GM19023 (cell line): ENCODE results near the gene FGF22.

ENCODE experiments used
- ATAC-seq: cut with Tn5 transposase; IDR thresholded peaks from one replicate; pipeline ENCODE4 v1.9.1; 2021; ENCODE audit warnings: mild to moderate bottlenecking, moderate library complexity; ENCODE audit not compliant: unreplicated experiment

Gene FGF22

DNA sequence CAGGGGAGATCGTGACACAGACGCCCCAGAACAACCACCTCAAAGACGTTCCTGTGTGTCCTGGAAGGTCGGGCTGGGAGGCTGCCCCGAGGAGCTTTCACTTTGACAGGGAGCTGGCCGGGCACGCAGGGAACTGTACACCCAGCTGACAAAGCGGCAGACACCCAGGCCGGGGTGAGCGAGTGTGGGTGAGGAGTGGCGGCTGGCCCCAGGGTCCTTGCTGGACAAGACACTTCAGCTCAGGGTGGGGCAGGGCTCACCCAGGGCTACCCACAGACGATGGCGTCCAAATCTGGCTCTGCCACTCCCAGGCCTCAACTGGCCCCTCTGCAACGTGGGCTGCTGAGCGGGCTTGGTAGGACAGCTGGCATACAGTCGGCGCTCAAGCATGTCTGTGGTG, 2.0 kb downstream of the FGF22 start:
- ATAC-seq = no peak

DNA sequence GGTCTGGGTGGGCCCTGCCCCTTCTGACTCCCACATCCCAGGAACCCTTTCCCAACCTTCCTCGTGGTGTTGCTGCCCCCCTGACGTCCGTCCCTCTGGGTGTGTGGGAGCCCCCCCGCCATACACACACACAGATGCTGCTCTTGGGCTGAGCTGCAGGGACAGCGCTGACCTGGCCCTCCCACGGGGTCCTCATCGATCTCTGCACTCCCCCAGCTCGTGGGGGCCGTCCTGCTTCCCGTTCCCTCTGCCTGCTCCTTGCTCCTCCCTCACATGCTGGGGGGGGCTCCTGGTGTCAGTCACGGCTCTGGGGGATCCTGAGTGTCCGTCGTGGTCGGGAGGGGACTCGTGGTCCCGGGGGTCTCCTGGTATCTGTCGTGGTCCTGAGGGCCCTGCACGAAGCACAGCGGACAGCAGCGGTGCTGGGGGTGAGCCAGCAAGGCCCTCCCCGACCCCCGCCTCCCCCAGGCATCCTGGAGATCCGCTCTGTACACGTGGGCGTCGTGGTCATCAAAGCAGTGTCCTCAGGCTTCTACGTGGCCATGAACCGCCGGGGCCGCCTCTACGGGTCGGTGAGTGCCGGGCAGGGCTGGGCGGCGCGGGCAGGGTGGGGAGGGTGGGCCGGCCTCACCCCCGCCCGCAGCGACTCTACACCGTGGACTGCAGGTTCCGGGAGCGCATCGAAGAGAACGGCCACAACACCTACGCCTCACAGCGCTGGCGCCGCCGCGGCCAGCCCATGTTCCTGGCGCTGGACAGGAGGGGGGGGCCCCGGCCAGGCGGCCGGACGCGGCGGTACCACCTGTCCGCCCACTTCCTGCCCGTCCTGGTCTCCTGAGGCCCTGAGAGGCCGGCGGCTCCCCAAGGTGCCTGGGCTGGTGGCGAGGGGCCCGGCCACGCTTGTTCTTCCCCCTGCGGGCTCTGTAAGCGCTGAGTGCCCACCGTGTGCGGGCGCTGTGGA, 3.4 kb downstream of the FGF22 start:
- ATAC-seq = no peak

GRCh38 chr19:643736-644135, 4.1 kb downstream of the FGF22 start:
- no peak for ATAC-seq

DNA sequence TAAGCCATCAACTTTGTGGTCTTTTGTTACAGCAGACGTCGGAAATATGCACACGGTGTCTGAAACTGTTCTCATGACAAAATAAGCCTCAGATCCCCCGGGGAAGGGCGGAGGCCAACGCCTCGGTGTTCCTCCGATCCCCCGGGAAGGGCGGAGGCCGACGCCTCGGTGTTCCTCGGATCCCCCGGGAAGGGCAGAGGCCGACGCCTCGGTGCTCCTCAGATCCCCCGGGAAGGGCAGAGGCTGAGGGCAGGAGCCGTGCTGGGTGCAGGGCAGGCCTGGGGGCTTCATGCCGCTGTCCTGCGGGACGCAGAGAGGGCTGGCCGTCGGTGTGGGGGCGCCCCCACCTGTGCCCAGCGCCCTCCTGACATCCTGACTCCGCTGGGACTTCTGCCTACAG, 4.7 kb downstream of the FGF22 start:
- ATAC-seq = no peak

DNA sequence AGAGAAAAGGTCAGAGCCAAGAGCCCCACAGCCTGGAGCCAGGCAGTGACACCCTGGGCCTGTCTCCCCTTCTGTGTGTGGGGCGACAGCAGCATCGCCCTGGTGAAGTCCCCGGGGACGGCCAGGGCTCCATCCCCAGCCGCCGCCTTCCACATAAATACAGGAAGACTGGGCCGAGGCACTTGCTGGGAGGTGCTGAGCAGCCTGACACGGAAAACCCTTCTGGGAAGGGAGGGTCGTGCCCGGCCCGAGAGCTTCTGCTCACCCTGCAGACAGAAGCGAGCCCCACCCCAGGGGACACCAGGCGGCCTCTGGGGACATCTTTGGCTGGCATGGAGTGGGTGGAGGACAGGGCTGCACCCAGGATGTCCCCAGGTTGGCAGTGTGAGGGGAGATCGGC, 5.1 kb downstream of the FGF22 start:
- ATAC-seq = no peak

DNA sequence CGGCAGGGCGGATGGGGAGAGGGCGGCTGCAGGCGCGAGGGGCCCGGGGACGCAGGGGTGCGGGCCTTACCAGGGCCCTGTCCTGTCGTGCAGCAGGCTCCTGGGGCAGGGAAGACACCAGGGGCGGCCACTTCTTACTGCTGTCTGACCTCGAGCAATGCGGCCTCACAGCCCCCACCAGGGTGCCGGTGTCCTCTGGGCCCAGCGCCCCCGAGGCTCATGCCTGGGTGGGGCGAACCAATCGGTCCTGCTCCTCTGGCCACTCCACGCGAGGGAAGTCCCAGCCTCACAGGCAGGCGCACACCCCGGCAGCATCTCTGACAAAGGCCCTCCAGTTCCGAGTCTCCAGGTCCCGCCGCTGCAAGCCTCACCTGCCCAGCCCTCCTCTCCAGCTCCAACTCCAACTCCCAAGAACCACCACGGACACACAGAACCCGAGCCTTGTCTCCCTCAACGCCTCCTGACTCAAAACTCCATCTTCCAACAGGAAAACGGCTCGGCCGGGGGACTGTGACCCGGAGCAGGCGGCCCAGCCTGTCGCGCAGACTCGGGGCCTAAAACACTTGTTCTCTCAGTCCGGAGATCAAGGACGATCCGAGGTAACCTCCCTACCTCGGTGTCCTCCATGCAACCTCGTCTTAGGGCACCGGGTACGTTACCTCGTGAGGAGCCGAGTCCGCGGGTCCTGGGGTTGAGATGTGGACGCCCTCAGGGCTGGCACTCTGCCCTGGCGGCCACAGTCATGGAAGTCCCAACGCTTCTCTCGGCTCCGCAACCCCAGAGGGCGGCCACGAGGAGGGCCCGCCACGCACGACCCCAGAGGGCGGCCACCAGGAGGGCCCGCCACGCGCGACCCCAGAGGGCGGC, 6.5 kb downstream of the FGF22 start:
- no peak for ATAC-seq

DNA sequence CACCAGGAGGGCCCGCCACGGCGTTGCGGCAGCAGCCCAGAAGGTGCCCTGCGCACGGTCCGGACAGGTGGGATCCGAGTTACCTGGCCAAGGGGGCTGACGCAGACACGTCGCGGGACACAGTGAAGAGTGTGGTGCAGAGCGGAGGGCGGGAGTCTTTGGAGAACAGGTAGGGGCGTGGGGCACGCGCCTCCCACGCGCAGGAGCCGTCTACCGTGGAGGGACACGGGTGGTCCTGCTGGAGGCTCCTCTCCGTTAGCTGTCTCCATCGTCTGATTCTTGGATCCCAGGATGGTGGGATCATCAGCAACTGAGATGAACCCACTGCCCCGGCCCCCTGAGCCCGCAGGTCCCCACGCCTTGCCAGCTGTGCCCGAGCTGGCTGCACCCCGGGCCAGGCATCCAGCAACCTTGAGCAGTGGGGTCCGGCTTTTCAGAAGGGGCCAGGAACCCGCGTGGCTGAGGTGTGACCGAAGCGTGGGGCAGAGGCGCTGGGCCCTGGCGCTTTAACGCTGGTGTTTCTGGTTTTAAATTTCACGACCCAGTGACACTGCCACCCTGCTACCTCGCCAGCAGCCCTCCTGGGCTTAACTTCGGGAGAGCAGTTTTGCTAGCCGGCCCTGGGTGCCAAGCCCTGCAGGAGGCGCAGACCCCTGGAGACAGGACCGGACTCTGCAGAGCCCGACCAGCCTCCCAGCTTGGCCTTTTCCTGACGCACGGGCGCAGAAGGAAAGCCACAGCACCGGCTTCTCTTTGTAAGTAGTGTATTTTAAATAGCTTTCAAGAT, 7.3 kb downstream of the FGF22 start:
- ATAC-seq = no peak

DNA sequence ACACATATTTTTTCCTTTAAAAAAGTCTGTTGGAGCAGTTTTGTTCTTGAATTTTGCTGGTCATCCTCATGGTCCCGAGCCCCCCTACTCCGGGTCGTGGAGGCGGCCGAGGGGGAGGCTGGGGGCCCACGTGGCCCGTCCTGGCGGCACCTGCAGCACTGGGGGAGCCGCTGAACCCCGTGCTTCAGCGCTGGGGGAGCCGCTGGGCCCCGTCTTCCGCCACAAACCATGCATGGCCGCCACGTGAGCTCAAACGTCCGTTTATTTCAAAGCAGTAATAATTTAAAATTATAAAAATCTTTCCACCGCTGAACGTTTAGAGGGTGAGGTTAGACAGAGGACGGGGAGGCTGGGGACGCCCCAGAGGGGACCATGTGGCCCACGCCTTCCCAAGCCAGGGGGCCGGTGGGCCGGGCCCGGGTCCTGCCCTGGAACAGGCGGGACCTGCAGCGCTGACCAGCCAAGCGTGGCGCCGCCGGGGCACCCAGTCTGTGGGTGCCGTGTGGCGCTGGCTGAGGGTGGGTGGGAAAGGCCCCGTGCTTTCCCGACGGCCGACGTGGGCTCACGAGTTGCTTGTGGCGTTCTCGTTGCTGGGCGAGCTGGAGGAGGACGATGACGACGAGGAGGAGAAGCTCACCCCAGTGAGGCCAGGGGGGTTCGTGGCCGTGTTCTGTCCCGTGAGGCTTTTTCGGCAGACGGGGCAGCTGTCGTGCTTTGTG, 8.0 kb downstream of the FGF22 start:
- ATAC-seq = no peak

GRCh38 chr19:648305-648704, 8.6 kb downstream of the FGF22 start:
- ATAC-seq = no peak

DNA sequence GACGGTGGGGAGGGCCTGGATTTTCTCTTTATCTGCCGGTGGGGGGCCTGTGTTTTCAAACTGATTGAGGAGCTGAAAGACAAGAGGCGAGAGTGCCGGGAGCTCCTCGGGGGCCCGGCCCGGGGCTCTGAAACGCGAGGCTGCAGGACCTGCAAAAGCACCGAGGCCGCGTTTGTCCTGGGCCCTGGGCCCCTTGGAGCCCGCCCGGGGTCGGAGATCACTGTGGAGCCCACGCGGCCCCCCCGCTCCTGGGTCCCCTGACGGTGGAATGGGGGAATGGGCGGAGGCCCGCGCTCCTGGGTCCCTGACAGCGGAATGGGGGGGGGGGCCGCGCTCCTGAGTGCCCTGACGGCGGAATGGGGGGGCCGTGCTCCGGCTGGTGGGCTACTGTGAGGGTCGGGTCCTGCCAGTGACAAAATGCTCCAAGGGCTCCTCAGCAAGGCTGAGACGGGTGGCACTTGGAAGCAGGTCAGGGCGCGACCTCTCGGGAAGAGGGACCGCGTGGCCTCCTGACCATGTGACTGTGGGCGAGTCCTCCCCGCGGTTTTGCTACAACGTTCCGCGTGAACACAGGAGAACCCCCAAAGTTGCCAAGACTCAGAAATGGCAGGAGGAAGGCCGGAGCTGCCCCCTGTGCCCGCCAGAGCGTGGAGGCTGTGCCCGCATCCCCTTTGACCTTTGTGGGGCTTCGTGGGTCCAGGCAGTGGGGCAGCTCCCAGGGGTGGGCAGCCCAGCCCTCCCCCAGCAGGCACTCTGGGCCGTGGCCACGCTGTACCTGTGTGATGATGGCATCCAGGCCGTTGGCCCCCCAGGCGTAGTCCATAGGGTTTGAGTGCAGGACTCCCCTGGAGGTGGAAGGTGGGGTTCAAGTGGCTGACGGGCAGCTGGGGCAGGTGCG, 9.5 kb downstream of the FGF22 start:
- ATAC-seq = no peak

- no peak for ATAC-seq
Observed at GRCh38 chr19:650121-650520, 10.4 kb downstream of the FGF22 start.

DNA sequence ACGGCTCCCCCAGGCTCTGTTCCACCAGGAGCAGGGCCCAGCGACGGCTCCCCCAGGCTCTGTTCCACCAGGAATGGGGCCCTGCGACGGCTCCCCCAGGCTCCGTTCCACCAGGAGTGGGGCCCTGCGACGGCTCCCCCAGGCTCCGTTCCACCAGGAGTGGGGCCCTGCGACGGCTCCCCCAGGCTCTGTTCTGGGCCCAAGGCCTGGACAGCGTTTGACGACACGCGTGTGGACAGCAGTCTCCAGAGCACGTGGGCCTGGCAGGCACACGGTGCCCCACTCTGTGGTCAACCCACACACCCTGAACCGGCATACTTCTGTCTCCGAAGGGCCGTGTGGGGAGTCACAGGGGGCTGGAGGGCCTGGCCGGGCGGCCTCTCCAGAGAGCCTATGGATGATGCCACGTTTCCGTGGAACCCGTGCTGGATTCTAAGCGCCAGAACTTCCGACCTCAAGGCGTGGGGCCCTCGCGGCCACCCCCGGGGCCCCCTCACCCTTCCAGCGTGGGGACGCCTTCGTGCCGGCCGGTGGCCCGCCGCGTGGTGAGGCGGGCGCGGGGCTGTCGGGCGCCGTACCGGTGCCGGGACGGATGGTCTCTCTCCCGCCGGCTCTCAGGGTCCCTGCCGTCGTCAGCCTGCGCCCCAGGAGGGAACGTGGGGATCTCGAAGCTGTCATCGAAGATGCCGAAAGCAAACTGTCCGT, 11.6 kb downstream of the FGF22 start:
- no peak for ATAC-seq

DNA sequence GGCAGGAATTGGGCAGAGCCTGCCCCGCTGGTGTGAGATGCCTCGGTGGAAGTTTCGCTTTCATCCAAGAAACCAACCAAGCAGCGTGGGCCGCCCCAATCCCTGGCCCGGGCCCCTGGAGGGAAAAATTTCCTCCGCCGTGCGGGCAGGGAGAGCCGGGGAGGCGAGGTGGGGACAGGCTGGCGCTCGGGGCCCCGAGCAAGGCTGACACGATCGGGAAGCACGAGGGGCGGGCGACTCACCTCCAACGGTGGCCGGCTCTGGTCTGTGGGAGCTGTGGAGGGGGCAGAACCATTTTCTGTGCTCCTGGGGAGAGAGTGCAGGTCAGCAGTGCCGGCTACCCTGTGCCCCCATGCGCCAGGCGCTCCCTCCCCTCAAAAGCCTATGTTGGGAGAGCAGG, 12.3 kb downstream of the FGF22 start:
- ATAC-seq = no peak

DNA sequence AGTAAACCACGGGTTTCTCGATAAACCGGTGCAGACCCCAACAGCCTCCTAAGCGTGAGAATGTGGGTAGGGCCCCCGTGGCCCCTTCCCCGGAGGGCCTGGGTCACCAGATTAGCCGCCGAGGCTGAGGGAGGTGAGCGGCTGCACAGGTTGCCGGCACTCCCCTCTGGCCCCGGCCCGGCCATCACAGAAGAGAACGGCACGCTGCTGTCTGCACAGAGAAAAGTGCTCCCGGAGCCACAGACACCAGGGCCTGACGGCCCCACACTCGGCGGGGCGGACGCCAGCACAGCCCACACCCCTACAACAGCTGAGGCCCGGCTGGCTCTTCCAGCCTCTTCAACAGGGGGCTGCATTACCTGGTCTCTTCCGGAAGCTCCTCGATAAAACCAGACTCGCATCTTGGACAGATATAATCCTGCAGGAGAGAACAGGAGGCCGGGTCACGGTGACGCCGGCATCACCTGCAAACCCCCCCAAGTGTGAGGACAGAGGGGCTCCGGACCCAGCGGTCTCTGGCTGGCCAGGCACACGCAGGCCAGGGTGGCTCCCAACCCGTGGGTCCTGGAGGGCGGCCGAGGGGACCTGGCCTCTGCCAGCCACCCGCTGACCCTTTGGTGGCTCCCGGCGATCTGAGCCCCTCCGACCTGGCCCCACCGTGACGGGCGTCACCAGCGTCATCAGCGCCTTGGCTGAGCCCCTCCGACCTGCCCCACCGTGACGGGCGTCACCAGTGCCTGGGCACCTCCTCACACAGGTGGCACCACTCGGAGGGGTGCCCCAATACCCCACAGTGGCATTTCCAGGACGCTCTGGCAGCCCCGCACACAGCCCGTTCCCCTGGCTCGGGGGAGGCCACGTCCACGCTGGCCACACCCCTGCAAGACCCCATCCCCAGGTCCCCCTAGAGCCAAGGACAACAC, 13.0 kb downstream of the FGF22 start:
- no peak for ATAC-seq

- ATAC-seq = no peak
Observed at GRCh38 chr19:653425-653824, 13.7 kb downstream of the FGF22 start.

GRCh38 chr19:655691-656090, 16.0 kb downstream of the FGF22 start:
- no peak for ATAC-seq

DNA sequence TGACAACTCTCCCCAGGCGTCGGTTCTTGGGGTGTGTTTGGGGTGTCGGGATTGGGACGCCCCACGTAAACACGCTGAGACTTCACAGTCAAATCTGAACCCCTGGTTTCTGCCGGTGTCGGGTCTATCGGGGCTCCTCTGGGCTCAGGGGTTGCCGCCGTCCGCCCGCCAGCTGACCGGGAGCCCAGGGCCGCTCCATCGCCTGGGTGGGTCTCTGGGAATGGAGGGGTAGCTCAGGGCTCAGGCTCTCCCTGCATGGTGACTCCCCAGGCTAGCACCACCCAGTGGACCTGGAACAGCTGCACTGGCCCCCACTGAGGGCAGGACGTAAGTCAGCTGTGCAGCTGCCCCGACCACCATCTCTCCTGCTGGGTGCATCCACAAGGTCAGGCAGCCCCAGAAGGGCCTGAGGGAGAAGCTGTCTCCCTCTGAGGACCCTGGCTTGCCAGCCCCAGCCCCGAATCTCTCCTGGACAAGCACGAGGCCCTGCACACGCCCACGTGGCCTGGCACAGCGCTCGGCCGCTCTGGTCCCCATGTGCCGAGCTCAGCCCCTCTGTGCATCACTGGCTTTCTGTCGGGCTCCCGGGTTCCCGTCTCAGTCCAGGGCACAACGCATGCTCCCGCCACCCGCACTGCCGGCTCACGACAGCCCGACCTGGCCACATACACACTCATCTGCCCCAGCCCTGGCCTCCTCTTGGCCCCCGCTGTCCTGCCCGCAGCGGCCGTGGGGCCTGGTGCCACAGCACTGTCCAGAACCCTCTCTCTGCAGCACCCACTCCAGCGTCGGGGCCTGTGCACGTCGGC, 17.3 kb downstream of the FGF22 start:
- no peak for ATAC-seq
